ENCODE data around the gene POLE. TPM values are rescaled to one million over a fixed set of nuclear protein-coding genes. Genes with fewer than 3 reads are reported as not detected.

POLE gene
- total RNA-seq, 1 experiment from 2014 or later, result 147 TPM

GRCh38 chr12:132595183-132595582, 92.0 kb downstream of the POLE start:
- no peak overlapping the region for H3K9ac ChIP-seq (ENCODE audit: extremely low read depth, insufficient read length, low read length)
- no peak overlapping the region for H2BK20ac ChIP-seq (ENCODE audit: low read depth, low read length, poor library complexity, severe bottlenecking)
- no peak for DNase-seq
- H3K23ac ChIP-seq (ENCODE audit: insufficient read length, low read depth, low read length), result no peak overlapping the region
- no peaks in the 10 kb centered on the region for H3K4me1 ChIP-seq (ENCODE audit: insufficient read depth, low read length)
- H3K9me3 ChIP-seq (ENCODE audit: control insufficient read depth, low read depth, low read length), result no peaks in the 10 kb centered on the region
- H3K18ac ChIP-seq (ENCODE audit: insufficient read length, low read depth, low read length), result no peak overlapping the region
- no peak overlapping the region for H4K5ac ChIP-seq (ENCODE audit: insufficient read length, low read depth, low read length)
- Mint-ChIP-seq H3K4me1 (peaks cover 3 to 13% of the 10 kb centered on the region in 2 experiments; a peak in 3 of 4 replicates), H3K9me3 (peaks cover 0 to 6% of the 10 kb centered on the region in 2 experiments; a peak in 1 of 5 replicates), H3K27me3 (ENCODE audit: low read depth) (peaks cover 93% of the 10 kb centered on the region), H3K4me3 (no peak overlapping the region), H3K27ac (no peak overlapping the region), H3K36me3 (ENCODE audit: insufficient read depth in 1 of 3, low read depth in 3 of 3) (no peaks in the 10 kb centered on the region; a peak in 1 of 7 replicates)
- H3K27ac ChIP-seq (ENCODE audit: insufficient read length, low read depth, low read length), result no peak overlapping the region
- no peak overlapping the region for H3K56ac ChIP-seq (ENCODE audit: insufficient read length, low read depth, low read length)
- H3T11ph ChIP-seq (ENCODE audit: low read length), result no peak overlapping the region
- H2BK5ac ChIP-seq (ENCODE audit: insufficient read length, low read length), result no peak overlapping the region
- H3K23me2 ChIP-seq (ENCODE audit: insufficient read length, low read depth, low read length, poor library complexity, severe bottlenecking), result no peaks in the 10 kb centered on the region
- no peak overlapping the region for H3K4me2 ChIP-seq (ENCODE audit: insufficient read depth, insufficient read length, low read length)
- H2BK12ac ChIP-seq (ENCODE audit: insufficient read length, low read depth, low read length), result no peak overlapping the region
- H3K4ac ChIP-seq (ENCODE audit: low read depth, low read length), result no peak overlapping the region
- WGBS (ENCODE audit: extremely low coverage, insufficient read length, low lambda C conversion rate), result no CpG with 5 or more reads among the region's 11 CpGs
- no peak overlapping the region for H2AFZ ChIP-seq (ENCODE audit: low read length)
- H3K14ac ChIP-seq (ENCODE audit: insufficient read depth, low read length), result no peak overlapping the region
- H4K20me1 ChIP-seq (ENCODE audit: control insufficient read depth, insufficient read depth, insufficient read length), result no peaks in the 10 kb centered on the region
- H3K79me1 ChIP-seq (ENCODE audit: insufficient read depth, low read depth, low read length, poor library complexity, severe bottlenecking), result no peaks in the 10 kb centered on the region
- no peak overlapping the region for H2BK15ac ChIP-seq (ENCODE audit: low read depth, low read length)
- TF ChIP-seq CTCF (conservative IDR thresholded peaks at IDR 0.05), result no peak
- no peaks in the 10 kb centered on the region for H3K79me2 ChIP-seq (ENCODE audit: insufficient read depth, low read length)
- H2BK120ac ChIP-seq (ENCODE audit: low read depth, low read length, poor library complexity, severe bottlenecking), result no peak overlapping the region
- H2AK5ac ChIP-seq (ENCODE audit: insufficient read length, low read length), result no peak overlapping the region
- H3K27me3 ChIP-seq (ENCODE audit: insufficient read depth, low read length), result peaks cover 20% of the 10 kb centered on the region
- H4K91ac ChIP-seq (ENCODE audit: insufficient read length, low read depth, low read length), result no peak overlapping the region
- H4K8ac ChIP-seq (replicated peaks; ENCODE audit: insufficient read length, low read depth, low read length), result no peak overlapping the region

All from H9 (cell line).